Measurements from ENCODE around the gene PPP2R1A. TPM values are rescaled to one million over a fixed set of nuclear protein-coding genes. Genes with fewer than 3 reads are reported as not detected.

The PPP2R1A gene
- total RNA-seq, 2 experiments from 2014 or later = 168 to 207 TPM

GRCh38 chr19:52212572-52213255 is 22.9 kb downstream of the PPP2R1A start:
- peaks cover 79% of the 10 kb centered on the region for H3K36me3 Mint-ChIP-seq
- H3K27ac Mint-ChIP-seq = no peak overlapping the region
- ATAC-seq (no peak), DNase-seq (no peak)
- no peaks in the 10 kb centered on the region for H3K9me3 Mint-ChIP-seq (ENCODE audit: low read depth)
- CTCF ChIA-PET = no interaction called here
- no peak overlapping the region for H3K4me3 Mint-ChIP-seq
- no peaks in the 10 kb centered on the region for H3K27me3 Mint-ChIP-seq
- no peaks in the 10 kb centered on the region for H3K4me1 Mint-ChIP-seq

- Mint-ChIP-seq H3K4me1 (no peaks in the 10 kb centered on the region), H3K9me3 (ENCODE audit: low read depth) (no peaks in the 10 kb centered on the region), H3K27ac (no peak overlapping the region), H3K4me3 (no peak overlapping the region), H3K36me3 (peaks cover 82% of the 10 kb centered on the region), H3K27me3 (no peaks in the 10 kb centered on the region)
- ATAC-seq = no peak
- CTCF ChIA-PET = no interaction called here
- no peak for DNase-seq
These were observed 24.4 kb downstream of the PPP2R1A start for GRCh38 chr19:52214241-52214640.

GRCh38 chr19:52216401-52216800 is 26.5 kb downstream of the PPP2R1A start:
- no peaks in the 10 kb centered on the region for H3K4me1 Mint-ChIP-seq
- ATAC-seq (no peak), DNase-seq (no peak)
- CTCF ChIA-PET = no interaction called here
- H3K4me3 Mint-ChIP-seq = no peak overlapping the region
- H3K9me3 Mint-ChIP-seq (ENCODE audit: low read depth) = no peaks in the 10 kb centered on the region
- no peaks in the 10 kb centered on the region for H3K27me3 Mint-ChIP-seq
- no peak overlapping the region for H3K27ac Mint-ChIP-seq
- H3K36me3 Mint-ChIP-seq = peaks cover 85% of the 10 kb centered on the region

- ATAC-seq (no peak), DNase-seq (no peak)
- Mint-ChIP-seq H3K36me3 (peaks cover 85% of the 10 kb centered on the region), H3K9me3 (ENCODE audit: low read depth) (no peaks in the 10 kb centered on the region), H3K4me1 (no peaks in the 10 kb centered on the region), H3K4me3 (no peak overlapping the region), H3K27me3 (no peaks in the 10 kb centered on the region), H3K27ac (no peak overlapping the region)
- CTCF ChIA-PET = no interaction called here
These were observed 27.7 kb downstream of the PPP2R1A start for GRCh38 chr19:52217576-52217975.

GRCh38 chr19:52219611-52220010 is 29.8 kb downstream of the PPP2R1A start:
- H3K27me3 Mint-ChIP-seq = no peaks in the 10 kb centered on the region
- no peaks in the 10 kb centered on the region for H3K9me3 Mint-ChIP-seq (ENCODE audit: low read depth)
- H3K4me3 Mint-ChIP-seq = no peak overlapping the region
- no peak overlapping the region for H3K27ac Mint-ChIP-seq
- CTCF ChIA-PET = no interaction called here
- peaks cover 86% of the 10 kb centered on the region for H3K36me3 Mint-ChIP-seq
- DNase-seq = no peak
- peaks cover 2% of the 10 kb centered on the region for H3K4me1 Mint-ChIP-seq
- no peak for ATAC-seq

- DNase-seq (no peak), ATAC-seq (no peak)
- no peaks in the 10 kb centered on the region for H3K27me3 Mint-ChIP-seq
- H3K4me1 Mint-ChIP-seq = peaks cover 9% of the 10 kb centered on the region
- H3K9me3 Mint-ChIP-seq (ENCODE audit: low read depth) = no peaks in the 10 kb centered on the region
- CTCF ChIA-PET = no interaction called here
- no peak overlapping the region for H3K4me3 Mint-ChIP-seq
- H3K27ac Mint-ChIP-seq = no peak overlapping the region
- H3K36me3 Mint-ChIP-seq = peaks cover 89% of the 10 kb centered on the region
These were observed 31.2 kb downstream of the PPP2R1A start for GRCh38 chr19:52221031-52221430.

- no peak overlapping the region for H3K4me3 Mint-ChIP-seq
- CTCF ChIA-PET = no interaction called here
These were observed 32.1 kb downstream of the PPP2R1A start for GRCh38 chr19:52221831-52222375.

GRCh38 chr19:52224211-52224610 is 34.4 kb downstream of the PPP2R1A start:
- Mint-ChIP-seq H3K27ac (no peak overlapping the region), H3K4me3 (no peak overlapping the region), H3K4me1 (peaks cover 24% of the 10 kb centered on the region), H3K27me3 (no peaks in the 10 kb centered on the region), H3K36me3 (peaks cover 94% of the 10 kb centered on the region), H3K9me3 (ENCODE audit: low read depth) (no peaks in the 10 kb centered on the region)
- CTCF ChIA-PET = interaction anchor here (0.5 kb wide), 1 partner anchor 35 kb away, joined by 3 read pairs; no protein-coding TSS in a partner anchor
- no peak for ATAC-seq
- DNase-seq = no peak

More at GRCh38 chr19:52221831-52222375, 32.1 kb downstream of the PPP2R1A start:
- Mint-ChIP-seq H3K4me1 (peaks cover 18% of the 10 kb centered on the region), H3K36me3 (peaks cover 91% of the 10 kb centered on the region), H3K27ac (no peak overlapping the region), H3K27me3 (no peaks in the 10 kb centered on the region), H3K9me3 (ENCODE audit: low read depth) (no peaks in the 10 kb centered on the region)
- DNase-seq = no peak
- ATAC-seq = no peak

GRCh38 chr19:52226652-52227051 is 36.8 kb downstream of the PPP2R1A start:
- CTCF ChIA-PET = interaction anchor here (0.7 kb wide), 1 partner anchor 11 kb away, joined by 4 read pairs; no protein-coding TSS in a partner anchor
- no peak overlapping the region for H3K27ac Mint-ChIP-seq
- ATAC-seq = no peak

GRCh38 chr19:52227196-52227940 is 37.5 kb downstream of the PPP2R1A start:
- Mint-ChIP-seq H3K4me3 (no peak overlapping the region), H3K27me3 (no peaks in the 10 kb centered on the region), H3K4me1 (peaks cover 24% of the 10 kb centered on the region), H3K27ac (no peak overlapping the region), H3K9me3 (ENCODE audit: low read depth) (peaks cover 4% of the 10 kb centered on the region), H3K36me3 (peaks cover 80% of the 10 kb centered on the region)
- CTCF ChIA-PET = interaction anchor here (0.6 to 0.7 kb wide), 2 partner anchors 10 to 1328 kb away, joined by 4 read pairs; no protein-coding TSS in a partner anchor
- ATAC-seq = no peak
- no peak for DNase-seq

More at GRCh38 chr19:52226652-52227051, 36.8 kb downstream of the PPP2R1A start:
- Mint-ChIP-seq H3K4me1 (peaks cover 24% of the 10 kb centered on the region), H3K36me3 (peaks cover 85% of the 10 kb centered on the region), H3K27me3 (no peaks in the 10 kb centered on the region), H3K4me3 (no peak overlapping the region), H3K9me3 (ENCODE audit: low read depth) (no peaks in the 10 kb centered on the region)
- no peak for DNase-seq

GRCh38 chr19:52227980-52228379 is 38.1 kb downstream of the PPP2R1A start:
- Mint-ChIP-seq H3K36me3 (peaks cover 74% of the 10 kb centered on the region), H3K4me1 (peaks cover 24% of the 10 kb centered on the region), H3K27me3 (no peaks in the 10 kb centered on the region), H3K27ac (no peak overlapping the region), H3K9me3 (ENCODE audit: low read depth) (peaks cover 4% of the 10 kb centered on the region), H3K4me3 (no peak overlapping the region)
- CTCF ChIA-PET = interaction anchor here (0.6 kb wide), 1 partner anchor 1328 kb away, joined by 4 read pairs; no protein-coding TSS in a partner anchor
- DNase-seq (no peak), ATAC-seq (no peak)

- Mint-ChIP-seq H3K36me3 (peaks cover 61% of the 10 kb centered on the region), H3K27me3 (no peaks in the 10 kb centered on the region), H3K4me1 (peaks cover 23% of the 10 kb centered on the region), H3K4me3 (no peak overlapping the region), H3K27ac (no peak overlapping the region), H3K9me3 (ENCODE audit: low read depth) (peaks cover 4% of the 10 kb centered on the region)
- no peak for ATAC-seq
- no peak for DNase-seq
- CTCF ChIA-PET = interaction anchor here (1.2 kb wide), 1 partner anchor 8 kb away, joined by 3 read pairs; no protein-coding TSS in a partner anchor
These were observed 39.7 kb downstream of the PPP2R1A start for GRCh38 chr19:52229524-52229923.

- CTCF ChIA-PET = interaction anchor here (0.6 kb wide), 1 partner anchor 903 kb away, joined by 3 read pairs; no protein-coding TSS in a partner anchor
- DNase-seq (no peak), ATAC-seq (no peak)
- H3K27me3 Mint-ChIP-seq = no peaks in the 10 kb centered on the region
- H3K4me1 Mint-ChIP-seq = peaks cover 17% of the 10 kb centered on the region
- H3K36me3 Mint-ChIP-seq = peaks cover 51% of the 10 kb centered on the region
- no peak overlapping the region for H3K4me3 Mint-ChIP-seq
- no peak overlapping the region for H3K27ac Mint-ChIP-seq
- peaks cover 4% of the 10 kb centered on the region for H3K9me3 Mint-ChIP-seq (ENCODE audit: low read depth)
These were observed 40.8 kb downstream of the PPP2R1A start for GRCh38 chr19:52230685-52231084.
